Vagina (tissue), 2 donors: ENCODE results near the gene ADARB2.

ENCODE experiments used
- POLR2A ChIP-seq, 2 donors: fragments of 450-650 bp; IDR thresholded peaks; one replicate each; pipeline ENCODE4 v1.6.1; 2017; ENCODE audit warnings: antibody characterized with exemption in 2 of 2, mild to moderate bottlenecking in 2 of 2, moderate library complexity in 2 of 2
- TF ChIP-seq, protein P1 (sequence below), 3 experiments: fragments of 450-650 bp in 2 of 3; fragments of 200-600 bp in 1 of 3; sonication (generic) in 1 of 3; IDR thresholded peaks; one replicate each; pipeline ENCODE4 v1.5.1; 2017 to 2019; ENCODE audit warnings: antibody characterized with exemption in 3 of 3, mild to moderate bottlenecking in 2 of 3, moderate library complexity in 2 of 3

DNA sequence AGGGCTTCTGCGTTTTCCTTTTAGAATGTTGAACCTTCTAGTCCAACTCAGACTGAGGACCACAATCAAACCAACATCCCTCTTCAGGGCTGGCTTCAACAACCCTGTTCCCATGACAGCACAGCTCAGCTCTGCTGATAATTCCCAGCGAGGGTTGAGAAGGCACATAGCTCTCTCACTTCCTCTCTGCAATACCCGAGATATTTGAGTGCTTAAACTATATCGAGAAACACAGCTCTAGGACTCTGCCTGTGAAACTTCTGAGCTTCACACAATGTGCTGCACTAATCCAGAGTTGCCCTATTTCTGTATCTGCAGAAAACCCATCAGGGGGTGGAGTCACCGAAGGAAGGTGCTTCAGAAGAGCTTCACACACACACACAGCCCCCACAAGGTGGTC, 1.6 kb upstream of the ADARB2 start:
- TF ChIP-seq, protein P1, sequence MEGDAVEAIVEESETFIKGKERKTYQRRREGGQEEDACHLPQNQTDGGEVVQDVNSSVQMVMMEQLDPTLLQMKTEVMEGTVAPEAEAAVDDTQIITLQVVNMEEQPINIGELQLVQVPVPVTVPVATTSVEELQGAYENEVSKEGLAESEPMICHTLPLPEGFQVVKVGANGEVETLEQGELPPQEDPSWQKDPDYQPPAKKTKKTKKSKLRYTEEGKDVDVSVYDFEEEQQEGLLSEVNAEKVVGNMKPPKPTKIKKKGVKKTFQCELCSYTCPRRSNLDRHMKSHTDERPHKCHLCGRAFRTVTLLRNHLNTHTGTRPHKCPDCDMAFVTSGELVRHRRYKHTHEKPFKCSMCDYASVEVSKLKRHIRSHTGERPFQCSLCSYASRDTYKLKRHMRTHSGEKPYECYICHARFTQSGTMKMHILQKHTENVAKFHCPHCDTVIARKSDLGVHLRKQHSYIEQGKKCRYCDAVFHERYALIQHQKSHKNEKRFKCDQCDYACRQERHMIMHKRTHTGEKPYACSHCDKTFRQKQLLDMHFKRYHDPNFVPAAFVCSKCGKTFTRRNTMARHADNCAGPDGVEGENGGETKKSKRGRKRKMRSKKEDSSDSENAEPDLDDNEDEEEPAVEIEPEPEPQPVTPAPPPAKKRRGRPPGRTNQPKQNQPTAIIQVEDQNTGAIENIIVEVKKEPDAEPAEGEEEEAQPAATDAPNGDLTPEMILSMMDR (IDR thresholded peaks at IDR 0.05) = no peak
- TF ChIP-seq POLR2A (IDR thresholded peaks at IDR 0.05) = no peak
